Left cardiac atrium (tissue), 4 donors: ENCODE results near the gene CREB3L4. TPM values are rescaled to one million over a fixed set of nuclear protein-coding genes. Genes with fewer than 3 reads are reported as not detected.
A peak's percentile ranks its signal among the peaks of the same experiment; 100 is the strongest.

Source experiments
- ATAC-seq, 2 donors: fragments of 200-7000 bp; cut with Tn5 transposase; one replicate each; pipeline ENCODE4 v1.9.1; 2020; ENCODE audit warnings: mild to moderate bottlenecking in 2 of 2, moderate library complexity in 2 of 2
- DNase-seq: peaks from one replicate; pipeline ENCODE4 v3.0.0-alpha.2; 2020
- intact Hi-C, 2 donors: fragments of 100-400 bp; cut with DNase I; formaldehyde crosslinking; loops; one replicate each; pipeline versions ENCODE4 v1.14.1 to v1.15.1; 2022 to 2023
- long read RNA-seq: library from polyadenylated mRNA; unstranded; transcript quantifications from one replicate; pipeline ENCODE4 v2.0.0, GENCODE V29; 2021
- total RNA-seq, 2 donors: library from RNA; stranded (reverse); fragmentation: NEBNext Ultra II Directional; extraction: Animal tissue kit (Norgen Biotek cat#: 25700); gene quantifications; one replicate each; pipeline ENCODE4 v1.2.1, GENCODE V29; 2021
- donor health status: DM: no; HTN: yes; CAD: no.
- donor health status: DM: no; HTN: yes; CAD: no; lungs with severe emphysema.
- donor health status: DM: yes; HTN: yes; CAD: no.
- donor health status: Dilated cardiomyopathy.

The CREB3L4 gene, protein sequence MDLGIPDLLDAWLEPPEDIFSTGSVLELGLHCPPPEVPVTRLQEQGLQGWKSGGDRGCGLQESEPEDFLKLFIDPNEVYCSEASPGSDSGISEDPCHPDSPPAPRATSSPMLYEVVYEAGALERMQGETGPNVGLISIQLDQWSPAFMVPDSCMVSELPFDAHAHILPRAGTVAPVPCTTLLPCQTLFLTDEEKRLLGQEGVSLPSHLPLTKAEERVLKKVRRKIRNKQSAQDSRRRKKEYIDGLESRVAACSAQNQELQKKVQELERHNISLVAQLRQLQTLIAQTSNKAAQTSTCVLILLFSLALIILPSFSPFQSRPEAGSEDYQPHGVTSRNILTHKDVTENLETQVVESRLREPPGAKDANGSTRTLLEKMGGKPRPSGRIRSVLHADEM
- total RNA-seq, result 1 to 10 TPM; 3.4 to 5.7 TPM
- long read RNA-seq, partial matches to known transcripts, result 0 of 1 reads
- long read RNA-seq, other reads (novel, unspliced or antisense), result 0 of 1 reads

DNA sequence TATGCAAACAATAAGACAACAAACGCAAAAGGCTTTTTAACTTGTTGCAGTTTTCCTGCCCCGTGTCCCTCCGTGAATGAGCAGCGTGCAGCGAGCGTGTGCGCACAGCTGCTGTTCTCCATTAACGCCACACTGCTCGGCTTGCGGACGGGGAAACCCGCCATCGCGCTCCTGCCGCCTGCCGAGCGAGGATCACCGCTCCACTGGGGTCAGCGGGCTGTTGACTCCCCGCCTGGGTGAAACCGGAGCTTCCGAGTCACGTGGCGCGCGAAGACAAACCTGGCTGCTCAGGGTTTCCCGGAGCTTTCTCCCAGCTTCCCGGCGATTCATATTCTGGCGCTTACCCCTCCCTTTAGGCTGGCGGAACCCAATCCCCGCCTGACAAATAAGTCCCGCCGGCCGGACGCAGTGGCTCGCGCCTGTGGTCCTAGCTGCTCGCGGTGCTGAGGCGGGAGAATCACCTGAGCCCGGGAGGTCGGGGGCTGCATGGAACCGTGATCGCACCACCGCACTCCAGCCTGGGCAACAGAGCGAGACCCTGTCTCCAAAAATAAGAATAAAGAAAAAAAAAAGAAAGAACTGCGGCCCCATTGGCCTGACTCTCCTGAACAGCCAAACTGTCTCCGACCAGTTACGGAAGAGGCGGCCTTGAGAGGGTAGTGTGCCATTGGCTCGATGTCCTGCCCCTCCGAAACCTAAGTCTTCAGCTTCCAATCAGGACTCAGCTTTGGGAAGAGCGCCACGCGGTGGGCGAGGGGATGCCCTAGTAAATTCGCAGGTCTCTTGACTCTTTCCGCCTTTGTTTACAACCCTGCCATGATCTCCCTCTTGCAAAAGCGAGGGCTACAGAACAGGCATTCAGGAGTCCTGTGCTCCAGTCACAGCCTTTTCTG is at the start of gene CREB3L4:
CREB3L4 (plus strand) TSS at position 796 of the 893 bp plus-strand sequence. CDS start 624 bp downstream, outside the sequence.
- DNase-seq (peak; percentile 94), ATAC-seq (peak; percentile 87 to 89)
- intact Hi-C loops, result no loop called here

DNA sequence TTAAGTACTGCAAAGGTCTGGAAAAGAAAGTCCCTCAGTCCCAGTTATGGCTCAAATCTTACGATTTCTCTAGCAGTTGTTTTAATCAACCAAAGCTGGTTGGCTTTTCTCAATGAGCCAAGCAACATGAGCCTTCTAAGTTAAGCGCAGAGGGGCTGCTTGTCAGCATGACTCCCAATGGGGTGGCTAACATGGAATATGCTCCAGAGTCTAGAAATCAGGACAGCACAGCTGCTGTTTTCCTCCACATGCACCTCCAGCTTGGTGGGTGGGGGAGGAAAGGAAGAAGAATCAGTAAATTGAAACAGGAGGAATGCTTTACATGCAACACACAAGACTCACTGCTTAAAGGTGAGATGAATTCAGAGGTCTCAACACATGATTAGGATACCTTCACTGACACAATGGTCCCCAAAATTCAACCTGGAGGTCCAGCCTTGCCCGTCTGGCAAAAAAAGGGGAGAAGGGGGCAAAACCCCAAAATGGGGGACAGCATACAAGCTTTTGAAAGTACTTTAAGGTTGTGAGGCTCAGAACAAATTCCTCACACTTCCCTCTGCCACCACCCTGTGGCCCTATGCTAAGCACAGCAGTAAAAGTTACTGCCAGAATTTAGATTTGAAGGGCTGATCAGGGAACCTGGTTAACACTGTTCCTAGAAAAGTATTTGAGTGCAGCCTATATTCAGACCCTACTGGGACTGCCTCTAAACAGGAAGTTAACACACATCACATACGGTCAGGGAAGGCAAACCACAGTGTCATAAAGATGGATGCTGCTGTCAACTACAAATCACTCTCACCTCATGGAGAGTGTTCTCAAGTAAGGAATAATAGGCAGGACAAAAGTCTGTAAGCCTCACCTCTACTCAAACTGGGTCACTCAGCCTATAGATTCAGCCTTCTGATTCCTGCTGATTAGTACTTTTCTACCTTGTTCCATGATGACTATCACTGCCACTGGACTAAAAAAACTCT is 47.5 kb upstream of the CREB3L4 start:
- ATAC-seq (no peak), DNase-seq (no peak)
- intact Hi-C loops, result no loop called here

DNA sequence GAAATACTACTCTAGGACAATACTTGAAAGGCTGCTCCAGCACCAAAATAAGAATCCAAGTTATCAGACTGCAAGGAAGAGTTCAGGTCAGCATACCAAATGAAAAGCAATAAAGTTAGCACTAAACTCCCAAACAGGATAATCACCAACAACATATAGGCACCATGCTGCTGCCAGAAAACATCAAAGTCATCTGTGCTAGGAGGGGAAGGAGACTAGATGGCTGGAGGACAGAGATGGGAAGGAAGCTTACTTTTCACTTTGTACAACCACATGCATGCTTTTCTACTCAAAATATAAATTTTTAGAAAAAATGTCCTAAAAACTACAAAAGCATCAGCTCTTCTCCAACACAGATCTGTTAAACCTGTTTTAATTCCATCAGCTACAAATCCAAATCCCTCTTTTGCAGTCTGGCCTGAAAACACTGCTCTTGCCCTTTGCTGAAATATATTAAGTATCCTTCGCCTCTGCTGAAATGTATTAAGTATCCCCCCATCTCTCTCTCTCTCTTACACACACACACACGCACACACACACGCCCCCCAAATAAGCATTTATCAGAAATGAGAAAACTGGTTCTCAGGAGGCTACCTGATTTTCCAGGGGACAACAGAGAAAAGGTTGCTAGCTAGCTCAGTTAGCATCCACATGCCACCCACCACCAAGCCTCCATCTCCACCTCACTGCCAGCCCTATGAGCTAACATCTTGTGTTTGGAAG is 46.5 kb upstream of the CREB3L4 start:
- no peak for ATAC-seq
- intact Hi-C loops, result no loop called here

DNA sequence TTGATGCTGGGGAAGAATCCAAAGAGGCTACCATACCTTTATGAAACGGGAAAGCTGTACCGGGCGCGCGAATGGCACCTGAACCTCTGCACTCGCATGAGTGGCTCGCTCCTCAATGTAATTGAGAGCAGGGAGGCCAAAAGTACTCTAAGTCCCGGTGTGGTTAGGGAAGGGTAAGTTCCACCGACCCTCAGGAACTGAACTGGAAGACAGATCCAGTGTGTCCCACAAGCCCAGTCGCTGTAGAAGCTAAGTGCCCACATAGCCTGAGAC is 46.0 kb upstream of the CREB3L4 start:
- no peak for DNase-seq
- intact Hi-C loops, result no loop called here
- no peak for ATAC-seq

More for the DNA sequence above, 46.5 kb upstream of the CREB3L4 start:
- DNase-seq, result no peak

DNA sequence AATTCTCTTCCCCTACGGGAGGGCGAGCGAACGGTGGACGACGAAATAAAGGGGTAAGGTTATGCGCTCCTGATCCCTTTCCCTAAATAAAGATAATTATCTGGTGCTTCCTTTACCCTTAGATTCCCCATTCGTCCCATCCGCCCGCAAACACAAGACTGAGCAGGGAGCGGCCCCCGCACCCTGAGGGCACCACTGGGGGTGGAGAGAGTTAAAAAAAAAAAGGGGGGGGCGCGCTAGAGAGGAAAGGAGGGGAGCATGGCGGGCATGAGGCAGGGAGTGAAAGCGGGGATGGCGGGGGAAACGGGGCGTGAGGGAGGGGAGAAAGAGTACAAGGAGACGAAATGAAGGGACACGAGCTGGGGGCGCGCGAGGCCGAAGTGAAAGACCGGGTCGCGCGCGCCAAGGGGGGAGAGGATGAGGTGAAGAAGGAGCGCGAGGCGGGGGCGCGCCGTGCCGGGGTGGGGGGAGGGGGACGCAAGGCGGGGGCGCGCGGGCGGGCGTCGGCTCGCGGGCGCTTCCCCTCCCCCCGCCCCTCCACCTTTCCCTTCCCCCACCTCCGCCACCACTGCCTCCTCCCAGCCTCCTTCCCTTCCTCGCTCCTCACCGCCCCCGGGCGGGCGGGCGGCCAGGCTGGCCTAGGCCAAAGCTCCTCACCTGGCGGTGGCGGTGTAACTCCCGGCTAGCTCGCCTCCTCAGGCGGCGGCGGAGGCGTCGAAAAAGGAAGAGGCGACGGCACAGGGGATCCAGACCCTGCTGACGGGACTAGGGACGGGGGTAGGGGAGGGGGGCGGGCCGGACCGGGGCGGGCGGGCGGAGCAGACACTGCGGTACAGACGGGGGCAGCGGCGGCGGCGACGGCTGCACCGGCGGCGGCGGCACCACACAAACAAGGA is 45.4 kb upstream of the CREB3L4 start:
- peak; percentile 14 to 50 for ATAC-seq
- DNase-seq, result peak; percentile 57
- intact Hi-C loops, result no loop called here

DNA sequence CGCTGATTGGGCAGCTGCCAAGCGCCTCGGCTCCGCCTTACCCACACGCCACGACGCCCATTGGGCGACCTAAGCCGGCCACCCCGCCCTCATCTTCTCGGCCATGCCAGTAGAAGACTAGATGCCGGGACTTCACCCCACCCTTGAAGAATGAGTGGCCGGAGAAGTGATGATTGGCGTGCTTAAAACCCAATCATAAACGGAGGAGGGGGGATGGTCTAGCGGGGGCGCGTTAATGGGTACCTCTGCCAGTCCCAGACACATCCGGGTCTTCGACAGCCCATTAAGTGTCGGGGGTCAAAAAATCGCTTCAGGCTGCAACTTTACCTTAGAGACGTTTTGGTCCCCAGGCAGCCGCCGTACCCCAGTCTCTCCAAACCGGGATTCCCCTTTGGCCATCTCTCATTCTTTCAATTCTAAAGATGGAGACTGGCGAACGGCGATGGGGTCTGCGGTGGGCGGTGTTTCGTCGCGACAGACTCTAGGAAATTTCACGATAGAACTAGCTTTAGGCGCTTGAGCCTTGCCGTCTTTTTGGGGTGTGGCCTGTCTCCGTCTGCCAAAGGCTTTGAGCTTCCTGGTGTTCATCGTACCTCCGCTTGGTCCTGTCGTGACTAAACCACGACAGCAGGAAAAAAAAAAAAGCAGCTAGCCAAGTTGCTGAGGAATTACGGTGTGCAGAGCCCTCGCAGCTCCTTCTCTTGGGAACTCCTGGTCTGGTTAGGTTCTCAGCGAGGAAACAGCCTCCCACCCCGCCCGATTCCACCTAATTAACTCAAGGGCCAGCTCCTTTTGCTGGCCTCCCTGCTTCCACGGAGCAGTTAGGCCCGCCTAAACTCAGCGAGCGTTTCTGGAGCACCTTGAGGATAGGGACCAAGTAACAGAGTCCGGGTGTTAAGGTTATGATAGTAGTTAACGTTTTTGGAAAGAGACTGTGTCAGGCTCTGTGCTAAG is 44.5 kb upstream of the CREB3L4 start, which contains the start of gene GATAD2B:
GATAD2B (minus strand) TSS at position 1 of the 954 bp plus-strand sequence. CDS start 94,625 bp downstream, outside the sequence.
- ATAC-seq (peak; percentile 98 to 99), DNase-seq (peak; percentile 100)
- intact Hi-C loops, result no loop called here

DNA sequence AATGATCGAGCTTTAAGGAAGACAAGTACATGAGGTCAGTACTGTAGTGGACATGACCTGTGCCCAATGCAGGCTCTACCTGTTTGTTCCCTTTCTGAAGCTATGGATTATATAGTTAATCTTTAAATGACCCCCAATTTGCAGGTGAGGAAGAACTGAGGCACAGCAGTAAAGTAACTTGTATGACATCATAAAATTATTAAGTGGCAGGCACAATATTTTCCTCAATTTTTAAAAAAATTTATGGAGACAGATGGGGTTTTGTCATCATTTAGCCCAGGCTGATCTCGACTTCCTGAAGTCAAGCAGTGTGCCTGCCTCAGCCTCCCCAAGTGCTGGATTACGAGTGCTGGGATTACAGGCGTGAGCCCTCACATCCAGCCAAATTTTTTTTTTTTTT is 41.3 kb upstream of the CREB3L4 start:
- ATAC-seq (no peak), DNase-seq (no peak)
- intact Hi-C loops, result no loop called here

DNA sequence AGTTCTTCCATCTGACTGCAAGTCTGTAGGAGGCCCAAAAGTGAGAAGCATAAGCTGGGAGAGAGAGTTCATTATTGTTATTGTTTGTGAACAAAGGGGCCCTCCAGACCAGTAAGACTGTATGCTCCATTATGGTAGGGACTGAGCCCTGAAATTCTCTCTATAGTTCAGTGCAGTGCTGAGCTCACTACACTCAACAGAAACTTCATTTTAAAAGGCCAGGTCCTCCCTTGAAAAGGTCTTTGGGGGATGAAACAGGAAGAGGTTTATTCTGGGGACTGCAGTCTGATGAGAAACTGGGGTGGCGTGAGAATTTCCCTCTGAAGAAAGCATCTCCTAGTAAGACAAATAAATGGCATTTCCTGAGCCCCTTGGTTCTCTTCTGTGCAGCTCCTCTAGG is 39.5 kb upstream of the CREB3L4 start:
- no peak for DNase-seq

DNA sequence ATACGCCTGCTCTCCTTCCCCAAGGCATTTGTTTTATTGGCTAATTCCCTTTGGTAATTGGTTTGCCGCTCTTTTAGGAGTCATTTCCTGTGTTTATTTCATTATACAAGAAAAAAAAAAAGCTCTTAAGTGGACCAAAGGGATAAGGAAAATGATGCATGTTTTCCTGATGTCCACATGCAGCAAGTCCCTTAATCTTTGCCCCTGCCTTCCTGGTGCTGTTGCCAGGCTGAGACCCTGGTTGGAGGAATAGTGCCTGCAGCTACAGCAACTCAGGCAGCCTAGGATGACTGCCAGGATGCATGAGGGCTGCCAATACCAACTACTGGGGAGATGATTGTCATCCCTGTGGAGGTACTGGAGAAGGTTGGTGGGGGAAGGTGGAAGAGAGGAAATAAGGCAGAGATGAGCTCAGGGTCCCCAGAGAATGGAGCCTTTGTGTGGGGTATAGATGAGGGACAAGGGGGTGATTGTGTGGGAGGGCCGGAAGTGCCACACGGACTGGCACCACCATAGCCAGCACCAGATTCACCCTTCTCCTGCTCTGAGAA is 38.8 kb upstream of the CREB3L4 start:
- ATAC-seq (peak in 1 of 2 donors; percentile 45), DNase-seq (no peak)
- intact Hi-C loops, result no loop called here

More for the DNA sequence above, 39.5 kb upstream of the CREB3L4 start:
- ATAC-seq, result no peak
- intact Hi-C loops, result no loop called here

DNA sequence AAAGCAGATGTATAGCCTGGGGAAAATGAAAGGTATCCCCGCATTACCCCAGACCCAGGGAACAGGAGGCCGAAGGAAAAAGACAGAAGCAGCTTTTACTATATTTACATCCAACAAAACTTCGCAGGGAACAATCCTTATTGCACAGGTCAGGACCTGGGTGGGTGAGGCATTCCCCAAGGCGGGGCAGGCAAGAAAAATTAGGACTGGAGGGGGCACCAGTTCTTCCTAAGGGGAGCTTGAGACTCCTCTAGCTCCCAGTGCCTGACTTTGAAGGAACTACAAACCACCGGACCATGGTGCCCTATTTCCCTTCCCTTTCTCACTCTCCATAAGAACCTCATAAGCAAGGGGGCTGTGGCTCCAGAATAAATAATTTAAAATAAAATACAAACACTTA is 38.3 kb upstream of the CREB3L4 start:
- no peak for ATAC-seq
- DNase-seq, result no peak
- intact Hi-C loops, result no loop called here

DNA sequence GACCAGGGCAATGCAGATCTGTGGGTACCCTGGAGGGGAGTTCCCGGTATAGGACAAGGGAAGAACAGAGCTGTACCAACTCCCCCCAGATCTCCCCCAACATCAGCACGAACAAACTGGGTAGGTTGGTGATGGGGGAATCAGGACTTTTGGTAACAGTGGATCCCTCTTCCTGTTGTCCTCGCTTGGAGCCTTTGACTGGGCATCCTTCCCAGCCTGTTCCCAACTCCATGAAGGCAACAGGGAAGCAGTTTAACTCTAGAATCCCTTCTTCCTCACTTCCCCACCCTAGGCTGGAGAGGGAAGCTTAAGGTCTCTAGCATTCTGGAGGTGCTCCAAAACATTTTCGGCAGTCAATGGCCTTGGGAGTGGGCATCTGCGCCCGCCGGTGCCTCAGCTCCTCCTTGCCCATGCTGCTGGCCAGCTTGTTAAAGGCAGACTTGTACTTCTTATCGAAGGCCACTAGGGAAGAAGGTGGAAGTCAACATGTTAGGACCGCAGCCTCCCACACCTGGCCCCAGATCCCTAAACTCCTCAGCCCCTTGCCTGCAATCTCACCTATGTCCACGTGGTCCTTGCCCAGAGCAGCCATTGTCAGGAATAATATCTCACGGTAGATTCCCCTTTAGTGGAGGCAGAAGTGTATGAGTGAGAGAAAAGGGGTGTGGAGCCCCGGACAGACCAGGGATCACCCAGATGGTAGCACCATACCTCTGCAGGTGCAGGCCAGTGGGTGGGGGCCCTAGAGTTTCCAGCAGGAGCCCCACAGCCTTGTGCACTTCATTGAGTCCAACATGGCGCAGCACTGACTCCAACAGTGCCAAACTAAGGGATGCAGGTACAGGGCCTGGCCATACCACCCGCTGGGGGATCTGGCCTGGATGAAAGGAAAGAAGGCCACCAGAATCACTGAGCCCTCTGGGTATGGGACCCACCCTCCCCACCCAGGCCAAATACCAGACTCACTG is 37.4 kb upstream of the CREB3L4 start:
- ATAC-seq (no peak), DNase-seq (no peak)
- intact Hi-C loops, result no loop called here

DNA sequence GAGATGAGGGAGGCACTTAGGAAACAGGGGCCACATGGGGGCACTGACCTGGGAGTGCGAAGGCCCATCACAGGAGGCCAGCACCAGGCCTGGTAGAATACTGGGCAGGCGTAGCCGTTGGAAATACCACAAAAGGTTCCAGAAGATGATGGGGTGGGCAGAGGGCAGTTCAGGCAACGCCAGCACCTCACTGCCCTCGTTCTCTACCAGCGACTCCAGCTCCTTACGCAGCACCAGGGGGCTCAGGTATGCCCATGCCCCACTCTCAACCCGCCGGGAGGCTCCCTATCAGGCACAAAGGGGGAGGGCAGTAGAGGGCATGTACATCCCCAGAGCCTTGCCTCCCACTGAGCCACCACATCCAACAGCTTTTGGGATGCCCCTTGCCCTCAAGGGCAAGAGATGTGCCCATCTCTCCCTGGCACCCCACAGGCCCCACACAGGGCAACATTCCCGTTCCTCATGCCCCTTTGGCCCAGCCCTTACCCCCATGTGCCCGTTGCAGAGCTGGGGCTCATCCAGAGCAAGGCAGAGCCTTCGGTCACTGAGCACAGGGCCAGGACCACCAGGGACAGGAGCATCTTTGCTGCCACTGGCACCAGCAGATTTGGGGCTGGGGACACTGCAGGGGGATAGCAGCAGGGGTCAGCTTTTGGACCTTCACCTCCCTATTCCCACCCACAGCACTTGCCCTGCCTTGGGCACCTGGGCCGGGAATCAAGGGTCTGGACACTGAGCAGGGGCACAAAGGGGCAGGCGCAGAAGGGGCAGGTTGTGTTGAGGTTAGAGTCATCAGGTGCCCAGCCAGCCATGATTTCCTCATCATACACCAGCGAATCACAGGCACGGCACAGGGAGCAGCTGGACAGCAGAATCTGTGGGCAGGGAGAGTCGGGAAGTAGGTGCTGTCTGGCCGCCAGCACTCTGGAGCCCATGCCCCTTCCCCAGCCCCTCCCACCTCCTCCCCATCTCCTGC is 35.3 kb upstream of the CREB3L4 start:
- DNase-seq (no peak), ATAC-seq (no peak)
- intact Hi-C loops, result no loop called here

DNA sequence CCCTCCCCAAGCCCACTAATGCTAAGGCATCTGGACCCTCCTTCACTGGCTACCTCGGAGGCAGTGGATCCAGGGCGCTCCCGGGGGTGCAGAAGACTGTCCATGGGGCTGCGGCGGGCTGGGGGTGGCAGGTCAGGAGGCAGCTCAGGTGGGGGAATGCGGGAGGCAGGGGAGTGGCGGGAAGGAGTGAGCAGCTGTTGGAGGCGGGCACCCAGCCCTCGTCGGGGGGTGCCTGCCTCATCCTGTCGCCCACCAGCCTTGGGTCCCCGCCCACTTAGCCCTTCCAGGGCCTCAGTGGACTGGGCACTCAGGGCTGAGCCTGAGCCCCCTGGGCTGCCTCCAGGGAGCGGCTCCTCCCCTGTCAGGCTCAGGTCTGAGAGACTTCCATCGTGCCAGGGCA is 34.3 kb upstream of the CREB3L4 start:
- ATAC-seq (no peak), DNase-seq (no peak)
- intact Hi-C loops, result no loop called here

DNA sequence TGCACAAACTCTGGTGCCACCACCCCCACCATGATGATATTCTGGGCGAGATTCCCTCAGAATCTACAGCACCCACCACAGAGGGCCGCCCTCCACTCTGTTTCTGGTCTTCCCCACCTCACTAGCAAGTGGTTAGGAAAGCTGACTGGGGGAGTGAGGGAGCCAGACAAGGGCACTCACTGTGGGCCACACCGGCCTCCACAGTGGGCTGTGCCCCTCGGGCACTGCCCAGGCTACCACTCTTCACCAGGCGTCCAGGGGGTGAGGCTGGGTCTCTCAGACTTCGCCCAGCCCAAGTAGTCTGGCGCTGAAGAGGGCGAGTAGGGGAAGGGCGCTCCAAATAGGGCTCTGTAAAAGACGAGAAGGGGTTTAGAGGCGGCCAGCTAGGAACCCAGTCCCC is 33.7 kb upstream of the CREB3L4 start:
- DNase-seq, result no peak
- intact Hi-C loops, result no loop called here
- ATAC-seq, result no peak
